Dedifferentiated amniotic fluid mesenchymal stem cell (primary cell): ENCODE data around the gene ADAMTS12.

Experiments used
- DNase-seq: peaks from one replicate; pipeline ENCODE4 v3.0.0-alpha.2; 2016; ENCODE audit errors: extremely low spot score

ADAMTS12 gene

DNA sequence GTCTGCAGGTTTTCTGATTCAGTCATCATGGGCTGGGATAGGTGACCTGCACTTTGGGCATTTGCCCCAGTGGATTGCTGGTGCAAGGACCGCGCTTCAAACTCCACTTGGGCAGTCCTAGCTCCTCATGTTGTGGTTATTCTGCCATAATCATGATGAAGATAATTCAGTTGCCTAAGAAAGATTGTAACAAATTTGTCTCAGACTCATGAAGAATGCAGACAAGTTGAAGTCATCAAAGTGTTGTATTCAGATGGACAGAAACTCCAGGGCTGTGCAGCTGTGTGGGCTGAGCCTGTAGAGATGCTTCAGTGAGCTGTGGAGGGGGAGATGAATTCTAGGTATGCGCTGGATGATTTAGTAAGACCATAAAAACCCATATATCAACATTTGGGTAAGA lies 412.5 kb downstream of the ADAMTS12 start:
- no peak for DNase-seq

DNA sequence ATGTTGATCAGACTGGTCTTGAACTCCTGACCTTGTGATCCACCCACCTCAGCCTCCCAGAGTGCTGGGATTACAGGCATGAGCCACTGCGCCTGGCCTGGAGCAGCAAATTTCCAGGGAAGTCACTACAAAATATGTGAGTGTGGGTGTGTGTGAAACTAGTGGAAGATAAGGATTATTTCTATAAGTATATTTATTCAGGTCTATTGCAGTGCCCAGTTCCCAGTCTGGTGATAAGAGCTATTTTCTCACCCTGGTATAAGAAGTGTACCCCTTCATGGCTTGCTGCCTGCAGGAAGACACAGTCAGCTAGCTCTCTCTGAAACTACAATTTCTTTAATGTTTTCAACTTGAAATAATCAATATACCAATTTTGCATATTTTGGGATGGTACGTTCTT lies 414.0 kb downstream of the ADAMTS12 start:
- DNase-seq, result no peak

DNA sequence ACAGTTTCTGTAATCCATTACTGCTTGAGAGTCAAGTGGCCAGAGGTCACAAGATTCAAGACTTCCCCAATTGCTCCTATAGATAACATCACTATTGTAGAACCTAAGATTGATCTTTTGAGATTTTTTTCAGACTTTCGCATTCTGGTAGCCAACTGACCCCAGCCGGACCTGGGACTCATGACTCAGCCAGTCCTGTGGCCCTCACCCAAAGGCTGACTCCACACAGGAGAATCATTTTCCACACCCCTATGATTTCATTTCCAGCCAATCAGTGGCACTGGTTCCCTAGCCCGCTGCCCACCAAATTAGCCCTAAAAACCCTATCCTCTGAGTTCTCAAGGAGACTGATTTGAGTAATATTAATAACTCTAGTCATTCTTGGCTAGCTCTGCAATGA lies 414.8 kb downstream of the ADAMTS12 start:
- DNase-seq, result no peak

DNA sequence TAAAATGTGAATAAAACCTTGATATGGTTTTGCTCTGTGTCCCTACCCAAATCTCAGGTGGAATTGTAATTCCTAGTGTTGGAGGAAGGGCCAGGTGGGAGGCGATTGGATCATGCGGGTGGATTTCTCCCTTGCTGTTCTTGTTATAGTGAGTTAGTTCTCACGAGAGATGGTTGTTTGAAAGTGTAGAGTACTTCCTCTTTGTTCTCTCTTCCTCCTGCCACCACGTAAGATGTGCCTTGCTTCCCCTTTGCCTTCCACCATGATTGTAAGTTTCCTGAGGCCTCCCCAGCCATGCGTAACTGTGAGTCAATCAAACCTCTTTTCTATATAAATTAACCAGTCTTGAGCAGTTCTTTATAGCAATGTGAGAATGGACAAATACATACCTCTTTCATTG lies 416.1 kb downstream of the ADAMTS12 start:
- DNase-seq, result no peak

DNA sequence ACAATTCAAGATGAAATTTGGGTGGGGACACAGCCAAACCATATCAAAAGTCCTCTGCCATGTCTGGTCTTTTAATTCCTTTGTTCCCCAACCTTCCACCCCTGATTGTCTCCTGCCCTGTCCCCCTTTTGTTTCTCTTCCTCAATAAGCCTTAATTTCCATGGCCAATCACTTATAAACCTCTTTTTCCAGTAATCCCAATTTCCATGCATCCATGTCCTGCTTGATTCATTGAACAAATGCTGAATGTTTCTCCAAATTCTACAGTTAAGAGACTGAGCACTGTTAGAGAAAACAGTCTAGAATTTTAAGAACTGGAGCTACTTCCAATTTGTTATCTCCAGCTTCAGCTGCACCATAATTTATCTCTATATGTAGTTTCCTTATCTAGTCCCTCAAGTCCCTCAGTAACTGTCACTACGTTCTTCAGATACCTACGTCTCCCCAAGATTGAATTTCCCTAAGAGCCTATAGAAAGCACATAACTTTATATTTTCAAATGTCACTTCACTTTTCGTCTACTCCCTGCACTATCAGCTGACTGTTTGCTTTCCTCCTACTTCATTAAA lies 416.8 kb downstream of the ADAMTS12 start:
- no peak for DNase-seq

DNA sequence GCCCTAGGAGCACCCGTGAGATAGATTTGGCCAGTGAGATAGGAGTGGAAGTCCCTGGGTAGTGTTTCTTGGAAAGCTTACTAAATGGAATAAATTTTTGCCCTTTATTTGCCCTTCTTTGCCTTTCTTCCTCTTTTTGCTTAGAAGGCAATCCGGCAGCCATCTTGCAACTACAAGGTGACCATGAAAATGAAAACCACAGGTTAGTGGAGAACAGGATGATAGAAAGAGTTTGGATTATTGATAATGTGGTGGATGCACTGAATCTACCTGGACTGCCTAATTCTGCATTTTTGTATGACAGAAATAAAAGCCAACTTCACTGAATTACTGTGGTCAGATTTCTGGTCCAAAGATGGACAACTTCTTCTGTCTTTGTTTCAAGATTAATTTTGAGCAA lies 417.8 kb downstream of the ADAMTS12 start:
- DNase-seq, result no peak
